OCI-LY7 (cell line): Measurements from ENCODE around the gene PTPN12.

Source experiments
- EZH2phosphoT487 ChIP-seq: fragments of 200-600 bp; sonication (generic); IDR thresholded peaks from 2 replicates; pipeline ENCODE4 v1.6.1; 2018; ENCODE audit warnings: low read depth, borderline replicate concordance, mild to moderate bottlenecking, mixed run types, antibody characterized with exemption, low read length, moderate library complexity, mixed read lengths
- TF ChIP-seq, protein P1 (sequence below): fragments of 200-600 bp; sonication (generic); conservative IDR thresholded peaks from 2 replicates; pipeline ENCODE4 v1.5.1; 2014; ENCODE audit warnings: mild to moderate bottlenecking, antibody characterized with exemption, low read length, moderate library complexity, mixed read lengths

DNA sequence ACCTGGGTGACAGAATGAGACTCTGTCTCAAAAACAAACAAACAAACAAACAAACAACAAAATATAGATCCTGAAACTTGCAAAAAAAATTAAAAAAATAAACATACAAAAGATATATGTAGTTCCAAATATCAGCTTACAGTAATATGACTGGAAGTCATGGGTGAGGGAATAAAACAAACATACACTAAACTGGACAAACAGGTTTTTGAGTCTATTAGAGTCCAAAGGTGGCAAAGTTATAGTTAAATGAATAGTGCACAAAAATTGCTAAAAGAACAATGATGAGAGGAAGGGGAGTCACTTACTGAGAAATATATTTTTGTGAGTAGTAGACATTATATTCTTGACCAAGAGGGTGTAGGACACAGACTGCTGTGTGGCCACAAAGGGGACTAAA lies 142.5 kb downstream of the PTPN12 start:
- TF ChIP-seq, protein P1, sequence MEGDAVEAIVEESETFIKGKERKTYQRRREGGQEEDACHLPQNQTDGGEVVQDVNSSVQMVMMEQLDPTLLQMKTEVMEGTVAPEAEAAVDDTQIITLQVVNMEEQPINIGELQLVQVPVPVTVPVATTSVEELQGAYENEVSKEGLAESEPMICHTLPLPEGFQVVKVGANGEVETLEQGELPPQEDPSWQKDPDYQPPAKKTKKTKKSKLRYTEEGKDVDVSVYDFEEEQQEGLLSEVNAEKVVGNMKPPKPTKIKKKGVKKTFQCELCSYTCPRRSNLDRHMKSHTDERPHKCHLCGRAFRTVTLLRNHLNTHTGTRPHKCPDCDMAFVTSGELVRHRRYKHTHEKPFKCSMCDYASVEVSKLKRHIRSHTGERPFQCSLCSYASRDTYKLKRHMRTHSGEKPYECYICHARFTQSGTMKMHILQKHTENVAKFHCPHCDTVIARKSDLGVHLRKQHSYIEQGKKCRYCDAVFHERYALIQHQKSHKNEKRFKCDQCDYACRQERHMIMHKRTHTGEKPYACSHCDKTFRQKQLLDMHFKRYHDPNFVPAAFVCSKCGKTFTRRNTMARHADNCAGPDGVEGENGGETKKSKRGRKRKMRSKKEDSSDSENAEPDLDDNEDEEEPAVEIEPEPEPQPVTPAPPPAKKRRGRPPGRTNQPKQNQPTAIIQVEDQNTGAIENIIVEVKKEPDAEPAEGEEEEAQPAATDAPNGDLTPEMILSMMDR: no peak
- TF ChIP-seq EZH2phosphoT487: no peak
